K562 (cell line): ENCODE data around the gene MCM7. TPM values are rescaled to one million over a fixed set of nuclear protein-coding genes. Genes with fewer than 3 reads are reported as not detected.

Source experiments
- ARID3B ChIP-seq: fragments of 250-450 bp; sonication (Bioruptor Pico); IDR thresholded peaks from 2 replicates; pipeline ENCODE4 v1.4.0; 2020; ENCODE audit warnings: borderline replicate concordance
- E2F3 ChIP-seq: fragments of 250-450 bp; sonication (Bioruptor Pico); IDR thresholded peaks from 2 replicates; pipeline ENCODE4 v1.4.0; 2020; ENCODE audit warnings: mild to moderate bottlenecking
- ETV5 ChIP-seq: sonication (generic); formaldehyde crosslinking; IDR thresholded peaks from 2 replicates; pipeline ENCODE4 v1.4.0; 2020; ENCODE audit warnings: low read depth, mild to moderate bottlenecking, missing genetic modification reagents
- JUND ChIP-seq, 2 experiments: IDR thresholded peaks; 2 replicates in 1 of 2; 3 replicates in 1 of 2; pipeline ENCODE4 v1.6.1; 2011; ENCODE audit warnings: borderline replicate concordance in 2 of 2, low read depth in 2 of 2, low read length in 2 of 2, improper control_type of control experiment in 1 of 2, missing biosample characterization in 1 of 2, missing genetic modification characterization in 1 of 2, missing genetic modification reagents in 1 of 2
- NFIX ChIP-seq: fragments of 250-450 bp; sonication (Bioruptor Pico); IDR thresholded peaks from 2 replicates; pipeline ENCODE4 v1.4.0; 2020; ENCODE audit warnings: low read depth, mild to moderate bottlenecking, moderate library complexity
- PHF21A ChIP-seq: fragments of 450-650 bp; IDR thresholded peaks from 2 replicates; pipeline ENCODE4 v1.6.1; 2017; ENCODE audit warnings: low read depth, borderline replicate concordance
- PTTG1 ChIP-seq: fragments of 450-650 bp; IDR thresholded peaks from 2 replicates; pipeline ENCODE4 v1.6.1; 2016; ENCODE audit warnings: low read depth, mild to moderate bottlenecking, missing genetic modification characterization, missing compliant biosample characterization
- TCF3 ChIP-seq: sonication (generic); formaldehyde crosslinking; IDR thresholded peaks from 2 replicates; pipeline ENCODE4 v1.4.0; 2020; ENCODE audit warnings: mild to moderate bottlenecking, missing genetic modification reagents
- THRA ChIP-seq: fragments of 450-650 bp; IDR thresholded peaks from 2 replicates; pipeline ENCODE4 v1.6.1; 2017; ENCODE audit warnings: mild to moderate bottlenecking, moderate library complexity
- TRIM28 ChIP-seq: fragments of 450-650 bp; IDR thresholded peaks from 2 replicates; pipeline ENCODE4 v1.6.1; 2017
- UBTF ChIP-seq, 2 experiments: IDR thresholded peaks; 2 replicates each; pipeline ENCODE4 v1.6.1; 2012; ENCODE audit warnings: improper control_type of control experiment in 2 of 2, low read depth in 2 of 2, low read length in 2 of 2, borderline replicate concordance in 1 of 2
- ZNF3 ChIP-seq: fragments of 250-450 bp; sonication (Bioruptor Pico); IDR thresholded peaks from 2 replicates; pipeline ENCODE4 v1.5.0; 2021; ENCODE audit warnings: mild to moderate bottlenecking, moderate library complexity
- polyA plus RNA-seq, 8 experiments: library from polyadenylated mRNA; depleted of rRNA in 4 of 8; stranded (reverse) in 5 of 8; unstranded in 3 of 8; fragments of >200 nt; fragmentation: Nextera tagmentation in 2 of 8; fragmentation: Illumina TruSeq in 1 of 8; extraction: Ambion mirVana in 2 of 8; extraction: Trizol in 1 of 8; gene quantifications; 2 replicates each; pipeline versions ENCODE4 v1.2.1 to v1.2.3, GENCODE V29; 2011 to 2014; ENCODE audit warnings: inconsistent platforms in 1 of 8, missing spikeins in 1 of 8
- total RNA-seq, 7 experiments: library from RNA; depleted of rRNA in 6 of 7; stranded (reverse); fragments of >200 nt in 6 of 7; fragmentation: Illumina TruSeq in 2 of 7; extraction: Trizol in 2 of 7; gene quantifications; 2 replicates each; pipeline versions ENCODE4 v1.2.1 to v1.2.3, GENCODE V29; 2011 to 2021; ENCODE audit warnings: low replicate concordance in 1 of 7

The MCM7 gene
- total and polyA plus RNA-seq, 9 of the 15 experiments (the other 6 are each of a cell fraction or from before 2014, with no cell fraction given) = 329 to 856 (median 437) TPM

GRCh38 chr7:100126239-100126930 lies 25.2 kb upstream of the MCM7 start (continued):
- TF ChIP-seq THRA = no peak
- no peak for TF ChIP-seq ARID3B
- TF ChIP-seq E2F3 (CRISPR knock-in tag) = peak; percentile 80
- TF ChIP-seq PHF21A = no peak
- 0 out of 2 replicates have a peak, but pooled peaks have one; percentile 71 for TF ChIP-seq ETV5
- TF ChIP-seq JUND (IDR thresholded peaks at IDR 0.05; ENCODE audit: borderline replicate concordance, low read depth, low read length) = no peak
- 0 out of 3 replicates have a peak, but pooled peaks have one; percentile 47 for TF ChIP-seq JUND (tag; IDR thresholded peaks at IDR 0.05; ENCODE audit: borderline replicate concordance, low read depth, low read length)
- no peak; the same call in 1 of the 2 replicates for TF ChIP-seq TCF3
- no peak for TF ChIP-seq PTTG1
- peak in 1 of 2 experiments; percentile 68; a peak in 1 of 4 replicates for TF ChIP-seq UBTF (IDR thresholded peaks at IDR 0.05; ENCODE audit: borderline replicate concordance in 1 of 2, low read depth in 2 of 2, low read length in 2 of 2)
- TF ChIP-seq NFIX = peak; percentile 49; the same call in 1 of the 2 replicates
- no peak for TF ChIP-seq ZNF3
- peak; percentile 13; the same call in 1 of the 2 replicates for TF ChIP-seq TRIM28
